ENCODE data around the gene DUSP2.
"Not testable (repeated sequence)": the region's sequence is repeated elsewhere in the genome, so short reads cannot be mapped to it uniquely, and the experiment has no call there.

Gene DUSP2

GRCh38 chr2:96175951-96176350, 30.7 kb upstream of the DUSP2 start:
- H3K4me3 ChIP-seq (ENCODE audit: low read depth in 1 of 2, low read length in 2 of 2), result no peak overlapping the region
- H3K4me1 ChIP-seq (ENCODE audit: insufficient read depth, low read length), result no peaks in the 10 kb centered on the region
- H3K9me3 ChIP-seq (ENCODE audit: low read length), result no peaks in the 10 kb centered on the region
- no peaks in the 10 kb centered on the region for H3K27me3 ChIP-seq (ENCODE audit: control insufficient read depth in 1 of 2, insufficient read depth in 2 of 2, low read length in 2 of 2)
- H3K36me3 ChIP-seq (ENCODE audit: insufficient read depth, low read length), result no peaks in the 10 kb centered on the region
- no peak overlapping the region for H3K27ac ChIP-seq (ENCODE audit: low read depth, low read length)
- H3K9ac ChIP-seq (ENCODE audit: low read length), result no peak overlapping the region

GRCh38 chr2:96174251-96175144, 29.3 kb upstream of the DUSP2 start:
- Histone ChIP-seq H3K4me3 (ENCODE audit: low read depth in 1 of 2, low read length in 2 of 2) (no peak overlapping the region), H3K27me3 (ENCODE audit: control insufficient read depth in 1 of 2, insufficient read depth in 2 of 2, low read length in 2 of 2) (no peaks in the 10 kb centered on the region), H3K9me3 (ENCODE audit: low read length) (no peaks in the 10 kb centered on the region), H3K36me3 (ENCODE audit: insufficient read depth, low read length) (no peaks in the 10 kb centered on the region), H3K27ac (ENCODE audit: low read depth, low read length) (no peak overlapping the region), H3K4me1 (ENCODE audit: insufficient read depth, low read length) (no peaks in the 10 kb centered on the region), H3K9ac (ENCODE audit: low read length) (no peak overlapping the region)

- Histone ChIP-seq H3K4me1 (ENCODE audit: insufficient read depth, low read length) (no peaks in the 10 kb centered on the region), H3K4me3 (ENCODE audit: low read depth in 1 of 2, low read length in 2 of 2) (no peak overlapping the region), H3K36me3 (ENCODE audit: insufficient read depth, low read length) (no peaks in the 10 kb centered on the region), H3K27me3 (ENCODE audit: control insufficient read depth in 1 of 2, insufficient read depth in 2 of 2, low read length in 2 of 2) (no peaks in the 10 kb centered on the region), H3K9ac (ENCODE audit: low read length) (no peak overlapping the region), H3K27ac (ENCODE audit: low read depth, low read length) (no peak overlapping the region), H3K9me3 (ENCODE audit: low read length) (no peaks in the 10 kb centered on the region)
Measured at GRCh38 chr2:96171831-96172230, 26.6 kb upstream of the DUSP2 start.

- Histone ChIP-seq H3K27me3 (ENCODE audit: control insufficient read depth in 1 of 2, insufficient read depth in 2 of 2, low read length in 2 of 2) (no peaks in the 10 kb centered on the region), H3K4me1 (ENCODE audit: insufficient read depth, low read length) (no peaks in the 10 kb centered on the region), H3K36me3 (ENCODE audit: insufficient read depth, low read length) (no peaks in the 10 kb centered on the region), H3K27ac (ENCODE audit: low read depth, low read length) (no peak overlapping the region), H3K9ac (ENCODE audit: low read length) (no peak overlapping the region), H3K4me3 (ENCODE audit: low read depth in 1 of 2, low read length in 2 of 2) (no peak overlapping the region), H3K9me3 (ENCODE audit: low read length) (no peaks in the 10 kb centered on the region)
Measured at GRCh38 chr2:96170626-96171025, 25.4 kb upstream of the DUSP2 start.

- no peak overlapping the region for H3K27ac ChIP-seq (ENCODE audit: low read depth, low read length)
- H3K4me1 ChIP-seq (ENCODE audit: insufficient read depth, low read length), result no peaks in the 10 kb centered on the region
- no peaks in the 10 kb centered on the region for H3K36me3 ChIP-seq (ENCODE audit: insufficient read depth, low read length)
- no peaks in the 10 kb centered on the region for H3K27me3 ChIP-seq (ENCODE audit: control insufficient read depth in 1 of 2, insufficient read depth in 2 of 2, low read length in 2 of 2)
- H3K9me3 ChIP-seq (ENCODE audit: low read length), result no peaks in the 10 kb centered on the region
- H3K4me3 ChIP-seq (ENCODE audit: low read depth in 1 of 2, low read length in 2 of 2), result no peak overlapping the region
- H3K9ac ChIP-seq (ENCODE audit: low read length), result no peak overlapping the region
Measured at GRCh38 chr2:96169868-96170507, 24.7 kb upstream of the DUSP2 start.

GRCh38 chr2:96167407-96168013, 22.3 kb upstream of the DUSP2 start:
- Histone ChIP-seq H3K9me3 (ENCODE audit: low read length) (no peaks in the 10 kb centered on the region), H3K4me3 (ENCODE audit: low read depth in 1 of 2, low read length in 2 of 2) (no peak overlapping the region), H3K27ac (ENCODE audit: low read depth, low read length) (no peak overlapping the region), H3K27me3 (ENCODE audit: control insufficient read depth in 1 of 2, insufficient read depth in 2 of 2, low read length in 2 of 2) (no peaks in the 10 kb centered on the region), H3K9ac (ENCODE audit: low read length) (no peak overlapping the region), H3K4me1 (ENCODE audit: insufficient read depth, low read length) (no peaks in the 10 kb centered on the region), H3K36me3 (ENCODE audit: insufficient read depth, low read length) (no peaks in the 10 kb centered on the region)

GRCh38 chr2:96164459-96165184, 19.4 kb upstream of the DUSP2 start:
- Histone ChIP-seq H3K27me3 (ENCODE audit: control insufficient read depth in 1 of 2, insufficient read depth in 2 of 2, low read length in 2 of 2) (no peaks in the 10 kb centered on the region), H3K4me1 (ENCODE audit: insufficient read depth, low read length) (no peaks in the 10 kb centered on the region), H3K9ac (ENCODE audit: low read length) (no peak overlapping the region), H3K27ac (ENCODE audit: low read depth, low read length) (no peak overlapping the region), H3K4me3 (ENCODE audit: low read depth in 1 of 2, low read length in 2 of 2) (no peak overlapping the region), H3K36me3 (ENCODE audit: insufficient read depth, low read length) (no peaks in the 10 kb centered on the region), H3K9me3 (ENCODE audit: low read length) (no peaks in the 10 kb centered on the region)

- H3K4me3 ChIP-seq (ENCODE audit: low read depth in 1 of 2, low read length in 2 of 2), result no peak overlapping the region
- H3K27ac ChIP-seq (ENCODE audit: low read depth, low read length), result no peak overlapping the region
- no peaks in the 10 kb centered on the region for H3K9me3 ChIP-seq (ENCODE audit: low read length)
- no peaks in the 10 kb centered on the region for H3K27me3 ChIP-seq (ENCODE audit: control insufficient read depth in 1 of 2, insufficient read depth in 2 of 2, low read length in 2 of 2)
- H3K4me1 ChIP-seq (ENCODE audit: insufficient read depth, low read length), result no peaks in the 10 kb centered on the region
- no peaks in the 10 kb centered on the region for H3K36me3 ChIP-seq (ENCODE audit: insufficient read depth, low read length)
- H3K9ac ChIP-seq (ENCODE audit: low read length), result no peak overlapping the region
Measured at GRCh38 chr2:96163768-96164429, 18.7 kb upstream of the DUSP2 start.

GRCh38 chr2:96163415-96163767, 18.2 kb upstream of the DUSP2 start:
- no peaks in the 10 kb centered on the region for H3K9me3 ChIP-seq (ENCODE audit: low read length)
- H3K27me3 ChIP-seq (ENCODE audit: control insufficient read depth in 1 of 2, insufficient read depth in 2 of 2, low read length in 2 of 2), result no peaks in the 10 kb centered on the region
- no peak overlapping the region for H3K9ac ChIP-seq (ENCODE audit: low read length)
- H3K4me1 ChIP-seq (ENCODE audit: insufficient read depth, low read length), result no peaks in the 10 kb centered on the region
- H3K4me3 ChIP-seq (ENCODE audit: low read depth in 1 of 2, low read length in 2 of 2), result no peak overlapping the region
- H3K36me3 ChIP-seq (ENCODE audit: insufficient read depth, low read length), result no peaks in the 10 kb centered on the region
- H3K27ac ChIP-seq (ENCODE audit: low read depth, low read length), result no peak overlapping the region

- Histone ChIP-seq H3K36me3 (ENCODE audit: insufficient read depth, low read length) (no peaks in the 10 kb centered on the region), H3K4me3 (ENCODE audit: low read depth in 1 of 2, low read length in 2 of 2) (no peak overlapping the region), H3K27me3 (ENCODE audit: control insufficient read depth in 1 of 2, insufficient read depth in 2 of 2, low read length in 2 of 2) (no peaks in the 10 kb centered on the region), H3K27ac (ENCODE audit: low read depth, low read length) (no peak overlapping the region), H3K9me3 (ENCODE audit: low read length) (no peaks in the 10 kb centered on the region), H3K9ac (ENCODE audit: low read length) (no peak overlapping the region), H3K4me1 (ENCODE audit: insufficient read depth, low read length) (no peaks in the 10 kb centered on the region)
Measured at GRCh38 chr2:96161898-96162297, 16.7 kb upstream of the DUSP2 start.

GRCh38 chr2:96160366-96160765, 15.1 kb upstream of the DUSP2 start:
- not testable (repeated sequence) for H3K27me3 ChIP-seq (ENCODE audit: control insufficient read depth in 1 of 2, insufficient read depth in 2 of 2, low read length in 2 of 2); H3K36me3 ChIP-seq (ENCODE audit: insufficient read depth, low read length); H3K9ac ChIP-seq (ENCODE audit: low read length); H3K4me1 ChIP-seq (ENCODE audit: insufficient read depth, low read length); H3K9me3 ChIP-seq (ENCODE audit: low read length); H3K4me3 ChIP-seq (ENCODE audit: low read depth in 1 of 2, low read length in 2 of 2); H3K27ac ChIP-seq (ENCODE audit: low read depth, low read length)
